A673 (cell line): Measurements from ENCODE around the gene FOXQ1. TPM values are rescaled to one million over a fixed set of nuclear protein-coding genes. Genes with fewer than 3 reads are reported as not detected.
A peak's percentile ranks its signal among the peaks of the same experiment; 100 is the strongest.

Experiments
- BruUV-seq: library from RNA; stranded (reverse); fragments of 400-500 nt; replicated peaks from 2 replicates; lab custom pipeline; 2021; lab: Mats Ljungman, UMichigan
- CTCF ChIA-PET: fragments of 300-600 bp; sonication (Branson Sonifier 250); formaldehyde crosslinking; loops from one replicate; lab custom pipeline; 2022; ENCODE audit warnings: antibody characterized with exemption; lab: Charles Lee
- POLR2A ChIA-PET: fragments of 300-600 bp; sonication (Branson Sonifier 250); formaldehyde crosslinking; loops from one replicate; lab custom pipeline; 2022; ENCODE audit warnings: antibody characterized with exemption; ENCODE audit not compliant: low non-redundant PET; lab: Charles Lee
- DNase-seq: peaks from one replicate; pipeline ENCODE4 v3.0.0-alpha.2; 2015; ENCODE audit warnings: low spot score
- H3K27ac ChIP-seq: fragments of 200-600 bp; sonication (generic); 2 replicates; pipeline ENCODE4 v1.5.1; 2016; ENCODE audit warnings: mixed run types, low read depth, mild to moderate bottlenecking, mixed read lengths, antibody characterized with exemption, low read length; ENCODE audit not compliant: poor library complexity, severe bottlenecking
- H3K27me3 ChIP-seq: fragments of 200-600 bp; sonication (generic); replicated peaks from 2 replicates; pipeline ENCODE4 v1.6.1; 2017; ENCODE audit warnings: mixed run types, low read depth, mild to moderate bottlenecking, mixed read lengths, antibody characterized with exemption, low read length; ENCODE audit not compliant: insufficient read depth, poor library complexity
- H3K36me3 ChIP-seq: fragments of 200-600 bp; sonication (generic); 2 replicates; pipeline ENCODE4 v1.6.1; 2016; ENCODE audit warnings: mixed run types, mild to moderate bottlenecking, mixed read lengths, antibody characterized with exemption, low read length; ENCODE audit not compliant: insufficient read depth, poor library complexity, severe bottlenecking
- H3K4me1 ChIP-seq: fragments of 200-600 bp; sonication (generic); 2 replicates; pipeline ENCODE4 v1.6.1; 2017; ENCODE audit warnings: mixed run types, mild to moderate bottlenecking, mixed read lengths, antibody characterized with exemption, low read length; ENCODE audit not compliant: insufficient read depth, poor library complexity, severe bottlenecking
- H3K4me3 ChIP-seq: fragments of 200-600 bp; sonication (generic); 2 replicates; pipeline ENCODE4 v1.5.1; 2016; ENCODE audit warnings: low read depth, mixed run types, mild to moderate bottlenecking, mixed read lengths, low read length; ENCODE audit not compliant: poor library complexity, severe bottlenecking
- H3K9me3 ChIP-seq: fragments of 200-600 bp; sonication (generic); 2 replicates; pipeline ENCODE4 v1.6.1; 2016; ENCODE audit warnings: mixed run types, low read depth, mild to moderate bottlenecking, mixed read lengths, antibody characterized with exemption, low read length; ENCODE audit not compliant: poor library complexity, severe bottlenecking
- EZH2 ChIP-seq: fragments of 200-600 bp; sonication (generic); IDR thresholded peaks from 2 replicates; pipeline ENCODE4 v1.6.1; 2017; ENCODE audit warnings: borderline replicate concordance, low read depth, mild to moderate bottlenecking, mixed read lengths, antibody characterized with exemption, low read length; ENCODE audit not compliant: poor library complexity, severe bottlenecking
- intact Hi-C: fragments of 100-400 bp; cut with micrococcal nuclease; formaldehyde crosslinking; loops from one replicate; pipeline ENCODE4 v1.10.0; 2022; ENCODE audit not compliant: unreplicated experiment
- total RNA-seq: library from RNA; stranded (reverse); gene quantifications from 2 replicates; pipeline ENCODE4 v1.2.3, GENCODE V29; 2021
- TF ChIP-seq, protein P1 (sequence below): fragments of 300-800, 200-600 bp; sonication (generic); conservative IDR thresholded peaks from 2 replicates; pipeline ENCODE4 v1.5.1; 2017; ENCODE audit warnings: low read depth, mild to moderate bottlenecking, antibody characterized with exemption, low read length, moderate library complexity, mixed read lengths

FOXQ1 gene
- total RNA-seq, 1 experiment from 2014 or later, result not detected

DNA sequence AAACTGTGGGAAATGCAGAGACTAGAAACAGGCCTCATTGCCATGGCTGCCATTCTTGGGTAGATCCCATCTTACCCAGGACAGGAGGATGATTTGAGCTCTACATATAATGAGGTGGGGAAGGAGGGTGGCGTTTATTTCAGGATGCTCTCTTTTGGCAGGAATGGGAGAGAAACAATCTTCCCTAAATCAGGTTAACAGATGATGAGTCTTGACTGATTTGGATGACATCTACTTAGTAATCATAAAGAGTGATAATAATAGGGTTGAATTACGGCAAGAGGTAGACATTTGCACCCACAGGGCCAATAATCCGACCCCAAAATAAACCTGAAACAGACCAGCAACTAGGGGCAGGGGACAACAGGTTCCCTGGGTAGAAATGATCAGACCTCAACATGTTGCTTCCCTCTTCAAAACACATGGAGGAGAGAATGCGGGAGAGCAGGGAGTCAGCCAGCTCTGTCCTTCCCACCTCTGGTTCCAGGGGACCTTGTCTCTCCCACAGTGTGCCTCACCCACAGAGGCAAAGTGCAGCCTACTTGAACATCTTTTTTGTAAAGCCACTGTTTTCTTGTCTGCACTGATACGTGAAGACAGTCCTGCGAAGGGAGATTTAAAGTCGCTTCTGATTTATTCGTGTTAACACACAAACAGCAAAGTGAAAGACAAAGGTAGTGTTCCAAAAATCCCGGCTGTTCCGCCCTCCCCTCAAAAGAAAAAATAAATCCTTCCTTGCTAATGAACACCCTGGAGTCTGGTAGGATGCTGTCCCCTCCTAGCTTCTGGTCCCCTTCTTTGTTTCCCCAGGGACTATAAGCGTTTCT, 3.9 kb downstream of the FOXQ1 start:
- BruUV-seq, result no TSS peak
- no peak for TF ChIP-seq EZH2
- TF ChIP-seq, protein P1, sequence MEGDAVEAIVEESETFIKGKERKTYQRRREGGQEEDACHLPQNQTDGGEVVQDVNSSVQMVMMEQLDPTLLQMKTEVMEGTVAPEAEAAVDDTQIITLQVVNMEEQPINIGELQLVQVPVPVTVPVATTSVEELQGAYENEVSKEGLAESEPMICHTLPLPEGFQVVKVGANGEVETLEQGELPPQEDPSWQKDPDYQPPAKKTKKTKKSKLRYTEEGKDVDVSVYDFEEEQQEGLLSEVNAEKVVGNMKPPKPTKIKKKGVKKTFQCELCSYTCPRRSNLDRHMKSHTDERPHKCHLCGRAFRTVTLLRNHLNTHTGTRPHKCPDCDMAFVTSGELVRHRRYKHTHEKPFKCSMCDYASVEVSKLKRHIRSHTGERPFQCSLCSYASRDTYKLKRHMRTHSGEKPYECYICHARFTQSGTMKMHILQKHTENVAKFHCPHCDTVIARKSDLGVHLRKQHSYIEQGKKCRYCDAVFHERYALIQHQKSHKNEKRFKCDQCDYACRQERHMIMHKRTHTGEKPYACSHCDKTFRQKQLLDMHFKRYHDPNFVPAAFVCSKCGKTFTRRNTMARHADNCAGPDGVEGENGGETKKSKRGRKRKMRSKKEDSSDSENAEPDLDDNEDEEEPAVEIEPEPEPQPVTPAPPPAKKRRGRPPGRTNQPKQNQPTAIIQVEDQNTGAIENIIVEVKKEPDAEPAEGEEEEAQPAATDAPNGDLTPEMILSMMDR, result no peak
- Histone ChIP-seq H3K4me3 (no peak overlapping the region), H3K36me3 (no peaks in the 10 kb centered on the region), H3K9me3 (no peaks in the 10 kb centered on the region), H3K4me1 (peaks cover 9% of the 10 kb centered on the region), H3K27me3 (peaks cover 51% of the 10 kb centered on the region), H3K27ac (no peak overlapping the region)
- intact Hi-C loops, result no loop called here
- POLR2A ChIA-PET, result interaction anchor here (0.5 kb wide), 1 partner anchor 16 kb away, joined by 3 read pairs; no protein-coding TSS in a partner anchor
- no peak for DNase-seq
- CTCF ChIA-PET, result no interaction called here

DNA sequence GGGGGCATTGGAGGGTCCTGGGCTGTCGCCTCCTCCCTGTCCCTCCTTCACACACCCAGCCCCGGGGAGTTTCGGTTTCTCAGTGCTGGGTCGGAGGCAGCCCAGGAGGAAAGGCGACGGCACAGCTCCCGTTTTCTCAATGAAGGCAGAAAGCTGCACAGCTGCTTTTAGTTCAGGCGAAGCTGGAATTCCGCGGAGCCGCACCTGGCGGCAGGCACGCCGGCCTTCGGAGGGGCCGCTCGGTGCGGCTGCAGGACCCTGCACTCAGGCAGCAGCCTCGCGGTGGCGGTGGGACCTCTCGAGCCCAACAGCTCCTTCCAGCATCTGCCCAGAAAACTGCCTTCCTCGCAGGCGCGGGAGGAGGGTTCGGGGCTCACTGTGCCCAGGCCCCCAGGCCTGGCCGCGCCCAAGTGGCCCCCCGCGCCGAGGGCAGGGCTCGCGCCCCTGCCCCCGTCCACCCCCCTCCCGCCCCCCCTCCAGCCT, 4.6 kb downstream of the FOXQ1 start:
- H3K27me3 ChIP-seq, result peaks cover 44% of the 10 kb centered on the region
- intact Hi-C loops, result no loop called here
- no TSS peak for BruUV-seq
- no peaks in the 10 kb centered on the region for H3K36me3 ChIP-seq
- H3K27ac ChIP-seq, result no peak overlapping the region
- H3K9me3 ChIP-seq, result no peaks in the 10 kb centered on the region
- DNase-seq, result peak; percentile 21
- CTCF ChIA-PET, result no interaction called here
- TF ChIP-seq EZH2, result no peak
- TF ChIP-seq, protein P1, result no peak
- H3K4me3 ChIP-seq, result peak overlapping the region; percentile 38
- H3K4me1 ChIP-seq, result peaks cover 9% of the 10 kb centered on the region
- POLR2A ChIA-PET, result no interaction called here

DNA sequence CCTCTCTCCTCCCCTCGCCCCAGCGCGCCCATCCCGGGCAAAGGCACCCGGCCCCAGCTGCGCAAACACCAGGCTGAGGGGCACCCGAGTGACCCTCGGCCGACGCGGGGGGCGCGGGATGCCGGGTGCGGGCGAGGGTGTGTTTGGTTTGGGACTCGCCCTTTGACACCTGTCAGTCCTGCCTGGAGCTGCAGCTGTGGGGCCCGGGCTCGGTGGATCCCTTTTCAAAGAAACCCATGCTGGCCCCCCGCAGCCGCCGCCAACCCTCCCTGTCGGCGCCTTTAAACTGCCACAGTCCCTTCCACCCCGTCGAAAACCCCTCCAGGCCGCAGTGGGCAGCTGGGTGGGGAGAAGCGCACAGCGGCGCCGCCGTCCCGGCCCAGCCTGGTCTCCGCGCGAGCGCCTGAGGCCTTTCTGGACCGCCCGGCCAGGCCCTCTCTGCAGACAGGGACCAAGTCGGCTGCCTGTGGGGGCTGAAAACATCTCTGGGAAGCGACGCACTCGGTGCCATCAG, 5.5 kb downstream of the FOXQ1 start:
- peaks cover 3% of the 10 kb centered on the region for H3K4me1 ChIP-seq
- TF ChIP-seq EZH2, result no peak
- TF ChIP-seq, protein P1, result no peak
- peaks cover 35% of the 10 kb centered on the region for H3K27me3 ChIP-seq
- no peak for DNase-seq
- ChIA-PET POLR2A (interaction anchor here (0.6 kb wide), 1 partner anchor 18 kb away, joined by 5 read pairs; no protein-coding TSS in a partner anchor), CTCF (no interaction called here)
- no peak overlapping the region for H3K4me3 ChIP-seq
- H3K36me3 ChIP-seq, result no peaks in the 10 kb centered on the region
- no TSS peak for BruUV-seq
- no peak overlapping the region for H3K27ac ChIP-seq
- intact Hi-C loops, result no loop called here
- no peaks in the 10 kb centered on the region for H3K9me3 ChIP-seq
